Heart left ventricle (tissue), 16 donors: Measurements from ENCODE around the gene MYB. TPM values are rescaled to one million over a fixed set of nuclear protein-coding genes. Genes with fewer than 3 reads are reported as not detected.

Experiments
- ATAC-seq, 4 donors: fragments of 200-7000 bp; cut with Tn5 transposase; one replicate each; pipeline ENCODE4 v1.9.1; 2020 to 2022; ENCODE audit warnings: moderate library complexity in 4 of 4, mild to moderate bottlenecking in 3 of 4, moderate number of reproducible peaks in 1 of 4
- DNase-seq, 5 donors: peaks; one replicate each; pipeline ENCODE4 v3.0.0-alpha.2; 2020
- H3K27ac ChIP-seq, 12 donors: fragments of 200-600 bp; sonication (generic) in 4 of 12; one replicate each; pipeline versions ENCODE4 v1.5.0 to v1.8.0; 2016 to 2022; ENCODE audit warnings: mild to moderate bottlenecking in 2 of 12
- H3K27me3 ChIP-seq, 9 donors: fragments of 200-600 bp; sonication (generic) in 2 of 9; one replicate each; pipeline versions ENCODE4 v1.5.1 to v1.8.0; 2016 to 2022; ENCODE audit warnings: mild to moderate bottlenecking in 3 of 9
- H3K36me3 ChIP-seq, 9 donors: fragments of 200-600 bp; sonication (generic) in 2 of 9; one replicate each; pipeline versions ENCODE4 v1.5.0 to v1.8.0; 2018 to 2022; ENCODE audit warnings: mild to moderate bottlenecking in 2 of 9
- H3K4me1 ChIP-seq, 12 donors: fragments of 200-600 bp; sonication (generic) in 4 of 12; one replicate each; pipeline versions ENCODE4 v1.5.0 to v1.8.0; 2016 to 2022; ENCODE audit warnings: mild to moderate bottlenecking in 3 of 12
- H3K4me3 ChIP-seq, 12 donors: fragments of 200-600 bp; sonication (generic) in 4 of 12; one replicate each; pipeline versions ENCODE4 v1.5.0 to v1.8.0; 2017 to 2022; ENCODE audit warnings: mild to moderate bottlenecking in 9 of 12, moderate library complexity in 4 of 12
- H3K9me3 ChIP-seq, 12 donors: fragments of 200-600 bp; sonication (generic) in 4 of 12; one replicate each; pipeline versions ENCODE4 v1.5.0 to v1.8.0; 2016 to 2022; ENCODE audit warnings: mild to moderate bottlenecking in 1 of 12
- POLR2A ChIP-seq, 2 donors: fragments of 450-650 bp; IDR thresholded peaks; one replicate each; pipeline ENCODE4 v1.6.1; 2017; ENCODE audit warnings: antibody characterized with exemption in 2 of 2, mild to moderate bottlenecking in 2 of 2, moderate library complexity in 2 of 2
- WGBS, 4 donors: extraction: QIAGEN DNeasy Blood & Tissue Kit in 2 of 4; methylation state at CpG; one replicate each; pipeline versions ENCODE4 v1.1.5 to v1.1.7; 2013 to 2018; 5-methylcytosine and 5-hydroxymethylcytosine counted together
- intact Hi-C, 10 donors: fragments of 100-400 bp; cut with DNase I; formaldehyde crosslinking; loops; one replicate each; pipeline versions ENCODE4 v1.11.1 to v1.14.2; 2022
- polyA plus RNA-seq, 2 donors: library from polyadenylated mRNA; stranded (reverse); fragments of 200-250 nt; gene quantifications; one replicate each; pipeline ENCODE4 v1.2.3, GENCODE V29; 2013
- total RNA-seq, 9 donors: library from RNA; depleted of rRNA in 2 of 9; stranded (reverse); fragments of >200 nt in 2 of 9; fragmentation: NEBNext Ultra II Directional in 3 of 9; extraction: Animal tissue kit (Norgen Biotek cat#: 25700) in 3 of 9; gene quantifications; one replicate each; pipeline versions ENCODE4 v1.1.0 to v1.2.4, GENCODE V29; 2016 to 2023
- TF ChIP-seq, protein P1 (sequence below), 12 donors: fragments of 200-600 bp; sonication (generic) in 4 of 12; IDR thresholded peaks; one replicate each; pipeline versions ENCODE4 v1.5.0 to v1.8.0; 2018 to 2022; ENCODE audit warnings: antibody characterized with exemption in 12 of 12, mild to moderate bottlenecking in 5 of 12
- donor health status: ischemic (EF 13 %, LVEDD 7.1; RV severe dilation, severe dysfunction).
- donor health status: healthy with polysubstance abuse.
- donor health status: DM: no; HTN: yes; CAD: no.
- donor health status: DM: no; HTN: no; CAD: no.
- donor health status: ischemic (EF 25% LVEDD 6.9; RV normal size, moderate dysfunction).
- donor health status: ischemic (EF 25% LVEDD 5.7; RV mildly dilated, moderate dysfunction).
- donor health status: healthy.
- donor health status: DM: yes; HTN: yes; CAD: no.
- donor health status: ischemic (EF 35%, LVEDD 5.7; RV mildly dilated, moderate dysfunction).
- donor health status: nonischemic (EF 11% LVEDD 7.7; RV severe dilation, severe dysfunction).
- donor health status: DM: yes; HTN: yes; CAD: no.
- donor health status: PGD.
- donor health status: ischemic (EF 29% LVEDD 5.4; RV normal size, mild dysfunction).
- donor health status: nonischemic (EF 23%, LVEDD 6.1; RV moderate dilation, normal function).

MYB gene
- total and polyA plus RNA-seq, 11 donors = 0.12 to 0.53 (median 0.20) TPM; not detected in 8

- H3K27me3 ChIP-seq = no peaks in the 10 kb centered on the region
- no peak for DNase-seq
- TF ChIP-seq, protein P1, sequence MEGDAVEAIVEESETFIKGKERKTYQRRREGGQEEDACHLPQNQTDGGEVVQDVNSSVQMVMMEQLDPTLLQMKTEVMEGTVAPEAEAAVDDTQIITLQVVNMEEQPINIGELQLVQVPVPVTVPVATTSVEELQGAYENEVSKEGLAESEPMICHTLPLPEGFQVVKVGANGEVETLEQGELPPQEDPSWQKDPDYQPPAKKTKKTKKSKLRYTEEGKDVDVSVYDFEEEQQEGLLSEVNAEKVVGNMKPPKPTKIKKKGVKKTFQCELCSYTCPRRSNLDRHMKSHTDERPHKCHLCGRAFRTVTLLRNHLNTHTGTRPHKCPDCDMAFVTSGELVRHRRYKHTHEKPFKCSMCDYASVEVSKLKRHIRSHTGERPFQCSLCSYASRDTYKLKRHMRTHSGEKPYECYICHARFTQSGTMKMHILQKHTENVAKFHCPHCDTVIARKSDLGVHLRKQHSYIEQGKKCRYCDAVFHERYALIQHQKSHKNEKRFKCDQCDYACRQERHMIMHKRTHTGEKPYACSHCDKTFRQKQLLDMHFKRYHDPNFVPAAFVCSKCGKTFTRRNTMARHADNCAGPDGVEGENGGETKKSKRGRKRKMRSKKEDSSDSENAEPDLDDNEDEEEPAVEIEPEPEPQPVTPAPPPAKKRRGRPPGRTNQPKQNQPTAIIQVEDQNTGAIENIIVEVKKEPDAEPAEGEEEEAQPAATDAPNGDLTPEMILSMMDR (IDR thresholded peaks at IDR 0.05) = no peak
- TF ChIP-seq POLR2A (IDR thresholded peaks at IDR 0.05) = no peak
- no peaks in the 10 kb centered on the region for H3K4me1 ChIP-seq
- no peaks in the 10 kb centered on the region for H3K36me3 ChIP-seq
- peaks cover 0 to 5% (median 0%) of the 10 kb centered on the region in 12 donors for H3K9me3 ChIP-seq
- H3K27ac ChIP-seq = no peak overlapping the region
- H3K4me3 ChIP-seq = no peak overlapping the region
- ATAC-seq = no peak
- WGBS, 4 donors = 70 to 91% (median 80%) methylated on average over 1 of the region's 1 CpG
- intact Hi-C loops = no loop called here
Measured at GRCh38 chr6:135221505-135221904, 40.4 kb downstream of the MYB start.

GRCh38 chr6:135222623-135223022 is 41.5 kb downstream of the MYB start:
- WGBS, 4 donors = 86 to 88% (median 87%) methylated on average over 5 of the region's 5 CpGs
- no peaks in the 10 kb centered on the region for H3K27me3 ChIP-seq
- DNase-seq = no peak
- H3K9me3 ChIP-seq = peaks cover 0 to 5% (median 0%) of the 10 kb centered on the region in 12 donors
- TF ChIP-seq POLR2A (IDR thresholded peaks at IDR 0.05) = no peak
- TF ChIP-seq, protein P1 (IDR thresholded peaks at IDR 0.05) = no peak
- intact Hi-C loops = no loop called here
- no peak for ATAC-seq
- no peak overlapping the region for H3K27ac ChIP-seq
- no peak overlapping the region for H3K4me3 ChIP-seq
- H3K36me3 ChIP-seq = no peaks in the 10 kb centered on the region
- H3K4me1 ChIP-seq = no peaks in the 10 kb centered on the region

DNA sequence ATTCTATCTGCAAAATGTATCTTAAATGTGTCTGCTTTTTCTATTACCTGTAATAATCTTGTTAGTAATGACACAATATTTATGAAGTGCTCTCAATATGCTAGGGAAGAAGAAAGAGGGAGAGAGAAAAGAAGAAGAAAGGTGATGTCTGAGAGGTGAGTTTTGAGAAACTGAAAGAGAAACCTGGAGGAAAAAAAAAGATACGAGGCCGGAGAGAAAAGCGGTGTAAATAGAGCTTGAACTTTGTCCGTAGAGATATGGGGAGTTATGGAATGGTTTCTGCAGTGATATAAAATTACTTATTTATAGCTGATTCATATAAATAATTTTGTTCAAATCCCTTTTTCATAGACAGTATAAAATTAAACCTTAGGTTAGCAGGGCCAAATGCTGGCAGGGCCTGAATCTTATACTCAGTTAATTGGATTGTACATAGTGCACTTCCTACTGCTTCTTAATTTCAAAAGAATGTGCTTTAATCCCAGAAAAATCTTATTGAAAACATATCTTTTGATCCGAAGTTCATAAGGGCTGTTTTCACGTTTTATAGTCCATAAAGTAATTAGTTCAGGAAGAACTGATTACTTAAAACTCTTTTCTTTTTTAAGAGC is 43.0 kb downstream of the MYB start:
- TF ChIP-seq, protein P1 (IDR thresholded peaks at IDR 0.05) = no peak
- TF ChIP-seq POLR2A (IDR thresholded peaks at IDR 0.05) = no peak
- H3K4me3 ChIP-seq = no peak overlapping the region
- intact Hi-C loops = no loop called here
- no peaks in the 10 kb centered on the region for H3K36me3 ChIP-seq
- 79 to 87% (median 86%) methylated on average over 6 of the region's 6 CpGs for WGBS, 4 donors
- no peaks in the 10 kb centered on the region for H3K4me1 ChIP-seq
- peaks cover 0 to 5% (median 0%) of the 10 kb centered on the region in 12 donors for H3K9me3 ChIP-seq
- ATAC-seq = no peak
- H3K27ac ChIP-seq = no peak overlapping the region
- no peaks in the 10 kb centered on the region for H3K27me3 ChIP-seq
- no peak for DNase-seq

DNA sequence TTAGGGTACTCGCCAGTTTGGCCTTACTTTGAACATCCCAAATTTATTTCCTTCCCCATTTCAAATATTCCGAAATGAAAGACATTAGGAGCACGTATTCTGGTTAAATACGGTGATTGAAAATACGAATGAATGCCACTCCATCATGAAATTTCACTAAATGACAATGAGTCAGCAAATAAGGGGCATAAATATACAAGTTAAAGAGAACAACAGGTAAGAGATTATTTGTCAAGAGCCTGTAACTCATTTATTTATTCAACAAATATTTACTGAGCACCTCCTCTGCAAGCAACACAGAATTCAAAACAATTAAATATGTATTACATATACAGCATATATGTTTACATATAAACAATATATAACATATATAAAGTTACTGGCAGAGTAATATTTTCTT is 44.8 kb downstream of the MYB start:
- Histone ChIP-seq H3K9me3 (peaks cover 0 to 5% (median 0%) of the 10 kb centered on the region in 12 donors), H3K4me3 (no peak overlapping the region), H3K4me1 (peaks cover 0 to under 1% (median 0%) of the 10 kb centered on the region in 12 donors), H3K27me3 (no peaks in the 10 kb centered on the region), H3K27ac (no peak overlapping the region), H3K36me3 (no peaks in the 10 kb centered on the region)
- DNase-seq = no peak
- intact Hi-C loops = no loop called here
- no peak for TF ChIP-seq POLR2A (IDR thresholded peaks at IDR 0.05)
- TF ChIP-seq, protein P1 (IDR thresholded peaks at IDR 0.05) = no peak
- ATAC-seq = no peak
- 83 to 90% (median 87%) methylated on average over 5 of the region's 5 CpGs for WGBS, 4 donors
